Immature natural killer cell (primary cell): ENCODE results near the gene HLA-DRA. TPM values are rescaled to one million over a fixed set of nuclear protein-coding genes. Genes with fewer than 3 reads are reported as not detected.
"Not testable (repeated sequence)": the region's sequence is repeated elsewhere in the genome, so short reads cannot be mapped to it uniquely, and the experiment has no call there.

ENCODE experiments used
- DNase-seq, 3 donors: peaks; one replicate each; pipeline ENCODE4 v3.0.0; 2022; ENCODE audit warnings: mixed read lengths in 1 of 3
- H3K27ac Mint-ChIP-seq, 6 donors: one replicate each; pipeline ENCODE4 v1.8.0; 2020; ENCODE audit warnings: mixed read lengths in 6 of 6, mild to moderate bottlenecking in 5 of 6, inconsistent platforms in 4 of 6, moderate library complexity in 3 of 6
- H3K27me3 Mint-ChIP-seq, 3 donors: one replicate each; pipeline ENCODE4 v1.8.0; 2020 to 2021; ENCODE audit warnings: low read depth in 3 of 3, mild to moderate bottlenecking in 3 of 3, mixed read lengths in 3 of 3, moderate library complexity in 3 of 3, inconsistent platforms in 1 of 3
- H3K36me3 Mint-ChIP-seq, 3 donors: one replicate each; pipeline ENCODE4 v1.8.0; 2020; ENCODE audit warnings: mixed read lengths in 3 of 3, inconsistent platforms in 2 of 3, mild to moderate bottlenecking in 2 of 3
- H3K4me1 Mint-ChIP-seq, 2 donors: one replicate each; pipeline ENCODE4 v1.8.0; 2020; ENCODE audit warnings: inconsistent platforms in 2 of 2, mild to moderate bottlenecking in 2 of 2, mixed read lengths in 2 of 2, moderate library complexity in 1 of 2
- H3K4me3 Mint-ChIP-seq, 5 donors: one replicate each; pipeline ENCODE4 v1.8.0; 2020; ENCODE audit warnings: mild to moderate bottlenecking in 5 of 5, mixed read lengths in 5 of 5, inconsistent platforms in 3 of 5, moderate library complexity in 3 of 5
- H3K9me3 Mint-ChIP-seq, 6 donors: one replicate each; pipeline ENCODE4 v1.8.0; 2020; ENCODE audit warnings: mild to moderate bottlenecking in 6 of 6, mixed read lengths in 6 of 6, inconsistent platforms in 4 of 6, moderate library complexity in 3 of 6
- polyA plus RNA-seq, 3 donors: library from polyadenylated mRNA; unstranded; fragments of 300-500 nt; fragmentation: Illumina TruSeq; gene quantifications; one replicate each; pipeline ENCODE4 v1.2.3, GENCODE V29; 2021

The HLA-DRA gene
- polyA plus RNA-seq, 3 donors from 2014 or later, result 103 to 884 (median 621) TPM

- peak overlapping the region in 3 of 6 donors; percentile 17 to 77 (median 72) for H3K27ac Mint-ChIP-seq
- peaks cover 0 to 6% (median 0%) of the 10 kb centered on the region in 3 donors for H3K36me3 Mint-ChIP-seq
- DNase-seq, result no peak
- no peaks in the 10 kb centered on the region for H3K9me3 Mint-ChIP-seq
- H3K27me3 Mint-ChIP-seq, result peaks cover 2 to 9% (median 4%) of the 10 kb centered on the region in 3 donors
- H3K4me1 Mint-ChIP-seq, result peaks cover 9 to 16% of the 10 kb centered on the region in 2 donors
- peak overlapping the region in 1 of 5 donors; percentile 88 for H3K4me3 Mint-ChIP-seq
These were observed 548 bp upstream of the HLA-DRA start for GRCh38 chr6:32439139-32439538.

GRCh38 chr6:32442243-32442667 lies 2.6 kb downstream of the HLA-DRA start:
- peaks cover 9 to 16% of the 10 kb centered on the region in 2 donors for H3K4me1 Mint-ChIP-seq
- peaks cover 3 to 9% (median 4%) of the 10 kb centered on the region in 3 donors for H3K27me3 Mint-ChIP-seq
- peaks cover 0 to 6% (median 0%) of the 10 kb centered on the region in 3 donors for H3K36me3 Mint-ChIP-seq
- no peak for DNase-seq
- peak overlapping the region in 1 of 6 donors; percentile 9 for H3K27ac Mint-ChIP-seq
- no peaks in the 10 kb centered on the region for H3K9me3 Mint-ChIP-seq
- peak overlapping the region in 1 of 5 donors; percentile 4 for H3K4me3 Mint-ChIP-seq

GRCh38 chr6:32442977-32443552 lies 3.4 kb downstream of the HLA-DRA start:
- Mint-ChIP-seq H3K4me3 (no peak overlapping the region), H3K27me3 (peaks cover 3 to 9% (median 4%) of the 10 kb centered on the region in 3 donors), H3K9me3 (no peaks in the 10 kb centered on the region), H3K36me3 (peaks cover 0 to 6% (median 0%) of the 10 kb centered on the region in 3 donors), H3K27ac (no peak overlapping the region), H3K4me1 (peaks cover 9 to 16% of the 10 kb centered on the region in 2 donors)
- no peak for DNase-seq

DNA sequence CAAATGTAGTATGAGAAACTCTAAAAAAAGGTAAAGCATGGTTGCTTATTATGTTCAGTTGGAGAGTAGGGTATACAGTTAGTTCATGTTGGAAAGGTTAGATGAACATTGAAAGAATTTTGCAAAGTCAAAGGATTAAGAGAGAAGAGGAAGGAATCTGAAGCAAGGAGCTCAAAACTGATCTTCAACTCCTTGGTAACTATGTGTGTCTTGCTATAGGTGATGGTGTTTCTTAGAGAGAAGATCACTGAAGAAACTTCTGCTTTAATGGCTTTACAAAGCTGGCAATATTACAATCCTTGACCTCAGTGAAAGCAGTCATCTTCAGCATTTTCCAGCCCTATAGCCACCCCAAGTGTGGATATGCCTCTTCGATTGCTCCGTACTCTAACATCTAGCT lies 4.7 kb downstream of the HLA-DRA start:
- Mint-ChIP-seq H3K27ac (no peak overlapping the region), H3K27me3 (peaks cover 3 to 8% (median 6%) of the 10 kb centered on the region in 3 donors), H3K9me3 (no peaks in the 10 kb centered on the region), H3K4me3 (no peak overlapping the region), H3K4me1 (peaks cover 8 to 12% of the 10 kb centered on the region in 2 donors), H3K36me3 (peaks cover 0 to 6% (median 0%) of the 10 kb centered on the region in 3 donors)
- DNase-seq, result no peak

GRCh38 chr6:32445321-32445854 lies 5.7 kb downstream of the HLA-DRA start:
- H3K27ac Mint-ChIP-seq, result no peak overlapping the region
- no peak for DNase-seq
- H3K4me3 Mint-ChIP-seq, result no peak overlapping the region
- H3K27me3 Mint-ChIP-seq, result peaks cover 3 to 6% (median 5%) of the 10 kb centered on the region in 3 donors
- H3K9me3 Mint-ChIP-seq, result no peaks in the 10 kb centered on the region
- H3K4me1 Mint-ChIP-seq, result peaks cover under 1 to 3% of the 10 kb centered on the region in 2 donors
- H3K36me3 Mint-ChIP-seq, result peaks cover 0 to 6% (median 0%) of the 10 kb centered on the region in 3 donors

DNA sequence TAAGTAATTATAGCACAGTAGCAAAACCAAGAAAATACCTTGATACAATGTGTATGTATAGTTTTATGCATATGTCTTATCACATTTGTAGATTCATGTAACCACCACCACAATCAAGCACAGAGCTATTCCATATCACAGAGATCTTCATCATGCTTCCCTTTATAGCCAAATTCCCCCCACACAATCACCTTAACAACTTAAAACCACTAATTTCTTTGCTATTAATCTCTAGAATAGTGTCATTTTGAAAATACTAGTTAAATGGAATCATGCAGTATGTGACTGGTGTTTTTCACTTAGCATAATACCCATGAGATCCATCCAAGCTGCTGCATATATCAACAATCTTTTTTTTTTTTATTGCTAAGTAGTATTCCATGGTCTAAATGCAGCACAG lies 8.2 kb downstream of the HLA-DRA start:
- Mint-ChIP-seq H3K36me3 (peaks cover 0 to 6% (median 0%) of the 10 kb centered on the region in 3 donors), H3K9me3 (no peaks in the 10 kb centered on the region), H3K4me1 (no peaks in the 10 kb centered on the region), H3K4me3 (no peak overlapping the region), H3K27me3 (peaks cover 10 to 12% (median 11%) of the 10 kb centered on the region in 3 donors), H3K27ac (no peak overlapping the region)
- no peak for DNase-seq

DNA sequence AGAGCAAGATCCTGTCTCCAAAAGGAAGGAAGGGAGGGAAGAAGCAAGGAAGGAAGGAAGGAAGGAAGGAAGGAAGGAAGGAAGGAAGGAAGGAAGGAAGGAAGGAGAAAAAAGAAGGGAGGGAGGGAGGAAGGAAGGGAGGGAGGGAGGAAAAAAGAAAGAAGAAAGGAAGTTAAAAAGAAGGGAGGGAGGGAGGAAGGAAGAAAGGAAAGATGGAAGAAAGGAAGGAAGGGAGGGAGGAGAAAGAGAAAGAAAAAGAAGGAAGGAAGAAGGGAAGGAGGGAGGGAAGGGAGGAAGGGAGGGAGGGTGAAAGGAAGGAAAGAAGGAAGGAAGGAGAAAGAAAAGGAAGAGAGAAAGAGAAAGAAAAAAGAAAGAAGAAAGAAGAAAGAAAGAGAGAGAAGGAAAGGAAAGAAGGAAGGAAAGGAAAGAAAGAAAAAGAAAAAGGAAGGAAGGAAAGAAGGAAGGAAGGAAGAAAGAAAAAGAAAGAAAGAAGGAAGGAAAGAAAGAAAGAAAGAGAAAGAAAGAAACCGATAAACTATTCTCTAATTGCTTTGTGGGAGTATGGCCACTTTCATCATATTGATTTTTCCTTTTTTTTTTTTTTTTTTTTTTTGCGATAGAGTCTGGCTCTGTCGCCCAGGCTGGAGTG lies 9.5 kb downstream of the HLA-DRA start:
- H3K27ac Mint-ChIP-seq, result no peak overlapping the region
- H3K27me3 Mint-ChIP-seq, result peaks cover 8 to 16% (median 10%) of the 10 kb centered on the region in 3 donors
- no peak overlapping the region for H3K4me3 Mint-ChIP-seq
- no peak for DNase-seq
- no peaks in the 10 kb centered on the region for H3K9me3 Mint-ChIP-seq
- H3K4me1 Mint-ChIP-seq, result no peaks in the 10 kb centered on the region
- no peaks in the 10 kb centered on the region for H3K36me3 Mint-ChIP-seq

DNA sequence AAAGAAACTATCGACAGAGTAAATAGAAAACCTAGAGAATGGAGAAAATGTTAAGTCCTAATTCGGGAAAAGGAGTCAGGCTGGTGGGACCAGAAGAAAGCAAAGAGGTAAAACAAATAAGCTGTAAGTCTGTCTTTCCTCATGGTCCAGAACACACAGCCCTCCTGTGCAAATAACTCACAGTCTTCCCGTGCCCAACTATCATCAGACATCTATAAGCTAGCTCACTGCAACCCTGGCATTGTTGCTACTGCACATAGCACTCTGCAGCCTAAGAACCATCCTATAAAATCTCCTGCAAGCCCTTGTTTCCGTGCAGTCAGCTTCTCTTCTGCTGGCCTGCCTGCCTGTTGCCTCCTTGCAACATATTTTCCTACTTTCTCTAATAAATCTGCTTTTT lies 17.4 kb downstream of the HLA-DRA start:
- Mint-ChIP-seq H3K27me3 (peaks cover 21 to 29% (median 21%) of the 10 kb centered on the region in 3 donors), H3K27ac (peak overlapping the region in 1 of 6 donors; percentile 30), H3K36me3 (no peaks in the 10 kb centered on the region)

GRCh38 chr6:32459781-32460424 lies 20.2 kb downstream of the HLA-DRA start:
- Mint-ChIP-seq H3K27me3 (peaks cover 20 to 26% (median 22%) of the 10 kb centered on the region in 3 donors), H3K9me3 (peaks cover 0 to 3% (median 0%) of the 10 kb centered on the region in 6 donors), H3K4me3 (peak overlapping the region in 4 of 5 donors; percentile 21 to 67 (median 46)), H3K27ac (no peak overlapping the region), H3K36me3 (no peaks in the 10 kb centered on the region), H3K4me1 (peaks cover 0 to 6% of the 10 kb centered on the region in 2 donors)
- DNase-seq, result no peak

More for the DNA sequence above, 17.4 kb downstream of the HLA-DRA start:
- peaks cover 0 to 3% (median 0%) of the 10 kb centered on the region in 6 donors for H3K9me3 Mint-ChIP-seq
- DNase-seq, result no peak
- no peak overlapping the region for H3K4me3 Mint-ChIP-seq
- peaks cover 0 to 6% of the 10 kb centered on the region in 2 donors for H3K4me1 Mint-ChIP-seq

DNA sequence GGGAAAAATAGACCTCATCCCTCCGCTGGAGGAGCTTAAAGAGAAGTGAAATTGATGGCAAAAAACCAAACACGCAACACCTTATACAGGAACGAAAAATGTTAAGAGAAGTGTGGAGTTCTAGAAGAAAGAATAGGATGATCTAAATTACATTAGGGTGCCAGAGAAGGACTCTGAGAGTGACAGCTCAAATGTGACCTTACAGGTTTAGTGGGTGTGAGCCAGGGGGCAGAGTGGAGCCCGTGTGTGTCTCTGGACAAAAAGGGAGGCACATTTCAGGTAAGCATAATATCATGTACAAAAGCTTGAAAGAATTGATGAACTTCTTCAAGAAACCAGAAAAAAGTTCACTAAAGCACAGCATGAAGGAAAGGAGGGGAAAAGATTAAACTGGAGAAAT lies 20.8 kb downstream of the HLA-DRA start:
- peaks cover 0 to 6% of the 10 kb centered on the region in 2 donors for H3K4me1 Mint-ChIP-seq
- H3K9me3 Mint-ChIP-seq, result peaks cover 0 to 6% (median 2%) of the 10 kb centered on the region in 6 donors
- no peak overlapping the region for H3K27ac Mint-ChIP-seq
- H3K27me3 Mint-ChIP-seq, result peaks cover 22 to 27% (median 22%) of the 10 kb centered on the region in 3 donors
- peak overlapping the region in 2 of 5 donors; percentile 12 to 18 for H3K4me3 Mint-ChIP-seq
- DNase-seq, result no peak
- no peaks in the 10 kb centered on the region for H3K36me3 Mint-ChIP-seq

DNA sequence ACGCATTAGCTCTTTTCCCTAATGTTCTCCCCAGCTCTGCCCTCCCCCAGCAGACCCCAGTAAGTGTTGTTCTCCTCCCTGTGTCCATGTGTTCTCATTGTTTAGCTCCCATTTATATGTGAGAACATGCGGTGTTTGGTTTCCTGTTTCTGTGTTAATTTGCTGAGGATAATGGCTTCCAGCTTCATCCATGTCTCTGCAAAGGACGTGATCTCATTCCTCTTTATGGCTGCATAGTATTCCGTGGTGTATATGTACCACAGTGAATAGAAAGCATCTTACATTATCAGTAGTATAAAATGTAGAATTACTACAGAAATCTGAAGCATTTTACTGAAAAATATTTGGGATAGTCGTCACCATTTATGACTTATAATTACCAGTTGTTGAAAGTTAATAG lies 21.8 kb downstream of the HLA-DRA start:
- Mint-ChIP-seq H3K36me3 (peaks cover 0 to 1% (median 0%) of the 10 kb centered on the region in 3 donors), H3K4me3 (no peak overlapping the region), H3K4me1 (peaks cover 0 to 6% of the 10 kb centered on the region in 2 donors), H3K9me3 (peaks cover 0 to 14% (median 5%) of the 10 kb centered on the region in 6 donors), H3K27me3 (peaks cover 19 to 27% (median 24%) of the 10 kb centered on the region in 3 donors), H3K27ac (no peak overlapping the region)
- DNase-seq, result no peak

DNA sequence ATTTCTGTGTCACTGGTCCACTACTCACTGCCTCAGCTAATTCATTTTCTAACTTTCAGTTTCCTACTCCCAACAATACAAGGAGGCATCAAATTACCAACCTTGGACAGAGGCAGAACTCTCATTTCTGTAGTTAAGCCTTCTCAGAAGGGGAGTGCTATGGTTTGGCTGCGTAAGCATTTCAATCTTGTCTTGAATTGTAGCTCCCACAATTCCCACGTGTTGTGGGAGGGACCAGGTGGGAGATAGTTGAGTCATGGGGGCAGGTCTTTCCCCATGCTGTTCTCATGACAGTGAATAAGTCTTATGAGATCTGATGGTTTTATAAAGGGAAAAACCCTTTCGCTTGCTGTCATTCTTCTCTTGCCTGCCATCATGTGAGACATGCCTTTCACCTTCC lies 22.9 kb downstream of the HLA-DRA start:
- H3K27ac Mint-ChIP-seq, result no peak overlapping the region
- H3K36me3 Mint-ChIP-seq, result peaks cover 0 to 4% (median 0%) of the 10 kb centered on the region in 3 donors
- H3K27me3 Mint-ChIP-seq, result peaks cover 15 to 33% (median 23%) of the 10 kb centered on the region in 3 donors

DNA sequence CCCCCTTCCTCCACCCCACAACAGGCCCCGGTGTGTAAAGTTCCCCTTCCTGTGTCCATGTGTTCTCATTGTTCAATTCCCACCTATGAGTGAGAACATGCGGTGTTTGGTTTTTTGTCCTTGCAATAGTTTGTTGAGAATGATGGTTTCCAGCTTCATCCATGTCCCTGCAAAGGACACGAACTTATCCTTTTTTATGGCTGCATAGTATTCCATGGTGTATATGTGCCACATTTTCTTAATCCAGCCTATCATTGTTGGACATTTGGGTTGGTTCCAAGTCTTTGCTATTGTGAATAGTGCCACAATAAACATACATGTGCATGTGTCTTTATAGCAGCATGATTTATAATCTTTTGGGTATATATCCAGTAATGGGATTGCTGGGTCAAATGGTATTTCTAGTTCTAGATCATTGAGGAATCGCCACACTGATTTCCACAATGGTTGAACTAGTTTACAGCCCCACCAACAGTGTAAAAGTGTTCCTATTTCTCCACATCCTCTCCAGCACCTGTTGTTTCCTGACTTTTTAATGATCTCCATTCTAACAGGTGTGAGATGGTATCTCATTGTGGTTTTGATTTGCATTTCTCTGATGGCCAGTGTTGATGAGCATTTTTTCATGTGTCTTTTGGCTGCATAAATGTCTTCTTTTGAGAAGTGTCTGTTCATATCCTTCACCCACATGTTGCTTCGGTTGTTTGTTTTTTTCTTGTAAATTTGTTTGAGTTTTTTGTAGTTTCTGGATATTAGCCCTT lies 28.2 kb downstream of the HLA-DRA start:
- H3K4me1 Mint-ChIP-seq, H3K36me3 Mint-ChIP-seq, H3K27ac Mint-ChIP-seq, DNase-seq, H3K4me3 Mint-ChIP-seq: not testable (repeated sequence)
- peaks cover 0 to 11% (median 7%) of the 10 kb centered on the region in 3 donors for H3K27me3 Mint-ChIP-seq
- peaks cover 0 to 18% (median 7%) of the 10 kb centered on the region in 6 donors for H3K9me3 Mint-ChIP-seq

More for the DNA sequence above, 22.9 kb downstream of the HLA-DRA start:
- peaks cover 0 to 18% (median 8%) of the 10 kb centered on the region in 6 donors for H3K9me3 Mint-ChIP-seq
- H3K4me1 Mint-ChIP-seq, result peaks cover 0 to 6% of the 10 kb centered on the region in 2 donors
- DNase-seq, result no peak
- no peak overlapping the region for H3K4me3 Mint-ChIP-seq
